Left forelimb (tissue), 1 donor: ENCODE data around the gene IFT81.

Source experiments
- DNase-seq: peaks from one replicate; pipeline ENCODE4 v3.0.0-alpha.2; 2018; ENCODE audit warnings: low spot score

Gene IFT81

DNA sequence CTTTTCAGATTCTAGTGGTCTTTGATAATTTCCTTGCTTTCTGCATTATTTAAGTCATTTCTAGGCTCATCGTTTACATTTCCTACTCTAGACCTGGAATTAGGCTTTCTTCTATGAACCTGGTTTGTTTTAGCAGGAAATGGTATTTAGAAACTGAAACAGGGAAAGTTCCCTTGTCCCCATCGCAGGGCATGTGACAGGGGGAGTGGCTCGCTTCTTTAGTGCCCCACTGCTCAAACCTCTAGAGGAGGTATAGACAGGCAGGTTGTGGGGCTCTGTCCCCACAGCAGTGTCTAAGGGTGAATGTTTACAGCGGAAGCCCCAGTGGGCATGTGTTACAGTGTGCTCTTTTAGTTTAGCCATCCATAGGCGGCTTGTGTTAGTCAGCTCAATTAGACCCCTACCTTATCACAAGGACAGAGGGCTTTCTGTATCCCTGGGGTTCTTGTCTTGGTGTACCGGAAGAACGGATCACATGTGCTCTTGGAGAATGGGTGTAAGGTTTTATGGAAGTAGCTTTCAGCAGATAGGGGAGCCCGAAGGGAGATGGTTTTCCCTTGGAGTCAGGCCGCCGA, 25.0 kb downstream of the IFT81 start:
- no peak for DNase-seq

DNA sequence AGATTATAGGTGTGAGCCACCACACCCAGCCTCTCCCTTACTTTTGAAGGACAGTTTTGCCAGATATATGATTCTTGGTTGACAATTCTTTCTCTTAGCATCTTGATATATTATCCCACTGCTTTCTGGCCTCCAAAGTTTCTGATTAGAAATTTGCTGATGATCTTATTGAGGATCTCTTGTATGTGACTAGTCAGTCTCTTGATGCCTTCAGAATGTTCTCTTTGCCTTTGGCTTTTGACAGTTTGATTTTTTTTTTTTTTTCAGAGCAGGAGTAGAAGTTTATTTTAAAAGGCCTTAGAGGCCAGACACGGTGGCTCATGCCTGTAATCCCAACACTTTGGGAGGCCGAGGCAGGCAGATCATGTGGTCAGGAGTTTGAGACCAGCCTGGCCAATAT, 32.6 kb downstream of the IFT81 start:
- DNase-seq, result no peak

DNA sequence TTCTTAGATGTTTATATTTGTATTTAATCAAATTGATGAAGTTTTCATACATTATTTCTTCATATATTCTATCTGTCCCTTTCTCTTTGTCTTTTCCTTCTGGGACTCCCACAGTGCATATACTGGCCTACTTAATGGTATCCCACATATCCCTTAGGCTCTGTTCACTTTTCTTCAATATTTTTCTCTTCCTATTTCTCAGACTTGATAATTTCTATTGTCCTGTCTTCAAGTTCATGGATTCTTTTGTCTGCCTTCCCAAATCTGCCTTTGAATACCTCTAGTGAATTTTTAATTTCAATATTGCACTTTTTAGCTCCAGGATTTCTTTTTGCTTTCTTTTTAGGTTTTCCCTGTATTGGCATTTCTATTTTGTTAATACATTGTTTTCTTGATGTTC, 33.4 kb downstream of the IFT81 start:
- no peak for DNase-seq

DNA sequence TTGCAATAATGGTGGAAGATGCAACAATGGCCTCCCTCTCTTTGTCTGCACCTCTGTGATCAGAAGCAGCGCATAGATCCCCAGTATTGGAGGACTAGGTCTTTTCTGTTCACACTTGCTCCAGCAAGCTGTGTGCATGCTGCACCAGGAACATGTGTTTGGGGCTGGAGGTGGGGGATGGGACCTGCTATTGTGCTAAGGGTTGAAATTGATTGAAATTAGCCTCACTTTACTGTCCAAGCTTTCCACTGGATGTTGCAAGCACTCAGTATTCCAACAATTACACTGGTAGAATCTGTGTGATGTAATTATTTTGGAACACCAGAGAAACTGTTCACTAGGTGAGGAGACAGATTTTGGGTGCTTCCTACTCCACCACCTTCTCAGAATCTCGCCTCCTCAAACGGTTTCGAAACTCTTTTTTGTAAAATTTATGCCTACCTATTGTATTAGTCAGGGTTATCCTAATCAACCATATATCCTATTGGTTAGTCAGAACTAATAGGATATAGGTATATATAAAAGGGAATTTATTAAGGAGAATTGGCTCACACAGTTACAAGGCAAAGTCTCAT, 35.6 kb downstream of the IFT81 start:
- DNase-seq, result no peak

DNA sequence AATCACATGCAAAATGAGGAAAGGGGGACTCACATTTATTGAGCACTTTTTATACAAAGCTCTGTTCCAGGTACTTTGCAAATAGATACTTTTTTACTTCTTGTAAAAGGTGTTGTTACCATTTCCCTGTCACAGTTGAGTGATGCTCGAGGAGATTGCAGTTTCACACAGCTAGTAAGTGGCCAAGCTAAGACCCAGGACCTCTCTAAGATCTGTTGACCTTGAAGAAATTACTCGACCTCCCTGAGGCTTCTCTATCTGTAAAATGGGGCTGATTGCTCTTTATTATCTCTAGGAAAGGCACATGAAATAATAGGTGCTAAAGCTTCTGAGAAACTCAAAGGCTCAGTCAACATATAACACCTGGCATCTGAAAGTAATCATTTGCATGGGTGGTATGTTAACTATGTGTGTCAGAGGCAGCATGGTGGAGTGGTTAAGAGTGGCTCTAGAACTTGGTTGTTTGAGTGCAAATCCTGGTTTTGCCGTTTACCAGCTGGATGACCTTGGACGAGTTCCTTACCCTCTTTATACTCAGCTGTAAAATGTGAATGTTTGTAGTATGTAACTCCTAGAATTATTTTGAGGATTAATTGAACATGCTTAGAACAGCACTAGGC, 41.5 kb downstream of the IFT81 start:
- DNase-seq, result no peak

DNA sequence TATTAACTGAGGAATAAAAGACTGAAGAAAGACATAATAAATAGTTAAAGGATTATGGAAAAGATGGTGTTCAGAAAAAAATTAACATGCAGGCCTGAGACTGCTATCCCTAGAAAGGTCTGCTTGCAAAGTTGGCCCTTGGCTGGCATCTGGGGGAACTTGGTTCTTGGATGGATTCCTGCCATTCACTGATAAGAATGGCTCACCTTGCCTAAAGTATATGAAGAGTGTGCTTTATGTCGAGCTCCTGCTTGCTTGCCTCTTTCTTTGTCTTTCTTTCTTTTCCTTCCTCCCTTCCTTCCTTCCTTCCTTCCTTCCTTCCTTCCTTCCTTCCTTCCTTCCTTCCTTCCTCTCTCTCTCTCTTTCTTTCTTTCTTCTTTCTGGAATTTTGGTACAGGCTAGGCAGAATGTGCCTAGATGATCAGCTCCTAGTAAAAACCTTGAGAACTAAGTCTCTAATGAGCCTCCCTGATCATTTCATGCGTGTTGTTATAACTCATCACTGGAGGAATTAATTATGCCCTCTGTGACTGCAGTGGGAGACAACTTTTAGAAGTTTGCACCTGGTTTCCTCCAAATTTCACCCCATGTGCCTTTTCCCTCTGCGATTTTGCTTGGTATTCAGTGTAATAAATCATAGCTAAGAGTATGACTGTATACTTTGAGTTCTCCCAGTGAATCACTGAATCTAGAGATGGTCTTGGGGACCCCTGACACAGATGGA, 44.7 kb downstream of the IFT81 start:
- no peak for DNase-seq

DNA sequence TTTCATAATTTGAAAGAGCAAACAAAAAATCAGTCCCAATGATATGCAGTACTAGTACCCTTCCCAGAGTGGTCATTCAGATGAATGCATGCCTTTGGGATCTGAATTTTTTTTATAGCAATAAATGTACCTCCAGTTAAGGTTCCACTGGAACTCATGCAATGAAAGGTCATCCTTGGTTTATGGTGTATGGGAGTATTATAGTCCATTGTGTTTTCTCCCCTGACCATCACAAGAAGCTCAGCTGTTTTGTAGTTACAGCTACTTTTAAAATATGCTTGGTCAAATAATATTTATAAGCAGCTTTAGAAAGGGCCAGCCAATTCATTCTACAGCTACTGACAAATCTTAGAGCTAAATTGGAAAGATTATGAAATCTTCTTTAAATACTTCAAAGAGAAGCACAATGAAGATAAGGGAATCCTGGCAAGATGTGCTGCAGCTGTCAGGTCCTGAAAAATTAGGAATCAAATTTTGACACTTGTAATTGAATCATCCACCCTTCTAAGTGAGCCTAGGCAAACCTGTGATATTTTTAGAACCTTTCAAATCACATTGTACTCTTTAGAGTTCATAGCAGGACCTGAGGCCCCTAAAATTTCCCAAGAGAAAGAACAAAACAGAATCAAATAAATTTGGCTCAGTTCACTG, 46.5 kb downstream of the IFT81 start:
- no peak for DNase-seq

DNA sequence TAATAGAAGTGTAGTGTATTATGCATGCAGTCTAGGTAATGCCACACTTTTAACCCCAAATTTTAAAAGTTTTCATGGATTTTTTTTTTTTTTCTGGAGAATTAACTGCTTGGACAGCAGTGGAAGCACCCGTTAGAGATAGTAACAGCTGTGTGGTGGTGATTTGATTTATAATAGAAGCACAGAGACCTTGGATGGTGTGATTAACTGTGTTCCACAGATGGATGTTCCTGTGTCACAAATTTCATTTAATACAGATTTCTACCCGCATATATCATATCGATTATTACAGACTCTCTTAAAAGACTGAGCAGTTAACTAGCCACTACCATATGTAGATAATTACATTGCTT, 47.0 kb downstream of the IFT81 start:
- no peak for DNase-seq

DNA sequence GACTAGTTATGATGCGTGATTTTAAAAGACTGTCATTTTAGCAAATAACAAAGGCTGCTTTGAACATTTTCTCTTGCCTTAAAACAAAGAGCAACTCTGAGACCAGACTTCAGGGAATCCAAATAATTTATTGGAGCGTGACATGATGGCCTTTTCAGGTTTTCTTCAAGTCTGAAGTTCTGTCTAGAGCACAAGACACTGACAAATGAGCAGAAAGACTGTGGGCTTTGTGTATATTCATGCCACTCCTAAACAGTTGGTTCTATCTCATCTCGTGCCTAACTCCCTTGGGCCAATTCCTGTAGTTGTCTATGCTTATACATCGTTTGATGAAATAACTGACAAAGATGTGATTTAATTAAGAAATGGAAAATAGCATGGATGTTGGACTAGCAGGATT, 47.5 kb downstream of the IFT81 start:
- DNase-seq, result no peak

DNA sequence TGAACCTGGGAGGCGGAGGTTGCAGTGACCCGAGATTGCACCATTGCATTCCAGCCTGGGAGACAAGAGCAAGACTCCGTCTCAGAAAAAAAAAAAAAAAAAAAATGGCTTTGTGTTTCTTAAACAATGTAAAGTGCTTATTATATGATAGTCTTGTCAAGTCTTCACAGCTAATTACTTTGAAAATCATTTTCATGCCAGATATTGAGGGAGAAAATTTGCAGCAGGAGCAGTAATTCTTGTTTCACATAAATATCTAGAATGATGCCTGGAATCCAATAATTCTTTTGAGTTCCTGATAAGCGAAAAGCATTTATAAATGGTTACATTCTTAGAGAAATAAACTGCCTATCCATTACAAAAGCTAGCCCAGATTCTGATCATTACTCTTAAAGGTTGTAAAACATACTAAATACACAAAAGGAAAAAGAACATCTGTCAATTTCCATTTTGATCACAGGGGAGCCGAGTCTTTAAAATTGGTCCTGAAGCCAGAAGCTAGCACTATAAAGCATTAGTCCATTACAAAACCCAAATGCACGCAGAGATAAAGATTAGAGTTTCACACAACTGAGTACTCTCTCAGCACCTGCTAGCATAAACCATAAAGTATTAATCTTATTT, 50.3 kb downstream of the IFT81 start:
- no peak for DNase-seq

DNA sequence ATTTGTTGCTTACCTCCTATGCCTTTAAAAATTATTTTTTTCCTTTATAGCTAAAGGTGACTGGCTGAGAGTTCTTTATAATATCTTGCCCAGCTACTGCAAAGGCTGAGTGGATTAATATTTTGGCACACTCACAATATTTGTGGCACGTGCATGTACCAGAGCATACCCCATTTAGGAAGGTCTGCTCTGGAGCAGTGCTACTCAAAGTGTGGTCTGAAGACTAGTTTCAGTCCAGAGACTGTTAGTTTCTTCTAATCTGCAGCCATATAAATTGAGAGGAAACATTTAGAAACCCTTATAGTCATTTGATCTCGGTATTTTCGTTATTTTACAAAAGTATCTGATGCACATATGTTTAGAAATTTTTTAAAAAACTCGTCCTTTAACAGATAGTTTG, 51.0 kb downstream of the IFT81 start:
- DNase-seq, result no peak

DNA sequence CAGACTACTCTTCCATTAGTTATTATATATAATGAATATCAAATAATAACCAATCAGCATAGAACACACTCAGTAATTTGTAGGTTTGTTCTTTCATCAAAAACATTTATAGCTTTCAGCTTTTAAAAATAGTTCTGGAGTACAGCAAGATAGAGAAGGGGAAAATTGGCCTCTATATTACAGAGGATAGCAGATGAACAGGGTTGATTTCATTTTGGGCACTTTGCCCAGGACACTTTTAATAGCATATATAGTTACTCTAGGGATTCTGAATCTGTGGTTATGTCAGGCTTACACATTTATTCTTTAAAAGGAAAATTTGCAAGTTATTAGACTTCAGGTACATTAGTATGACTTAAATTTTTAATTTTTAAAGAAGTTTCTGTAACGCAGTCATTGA, 52.6 kb downstream of the IFT81 start:
- DNase-seq, result no peak

DNA sequence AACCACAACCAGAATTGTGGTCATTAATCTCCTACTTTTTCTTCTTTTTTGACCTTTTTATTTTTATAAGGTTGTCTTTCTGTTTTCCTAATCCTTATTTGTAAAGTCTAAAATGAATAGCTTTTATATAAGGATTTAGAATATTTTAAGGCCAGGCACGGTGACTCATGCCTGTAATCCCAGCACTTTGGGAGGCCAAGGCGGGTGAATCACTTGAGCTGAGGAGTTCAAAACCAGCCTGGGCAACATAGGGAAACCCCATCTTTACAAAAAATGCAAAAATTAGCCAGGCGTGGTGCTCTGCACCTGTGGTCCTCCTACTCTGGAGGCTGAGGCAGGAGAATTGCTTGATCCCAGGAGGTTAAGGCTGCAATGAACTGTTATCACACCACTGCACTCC, 55.1 kb downstream of the IFT81 start:
- DNase-seq, result no peak

DNA sequence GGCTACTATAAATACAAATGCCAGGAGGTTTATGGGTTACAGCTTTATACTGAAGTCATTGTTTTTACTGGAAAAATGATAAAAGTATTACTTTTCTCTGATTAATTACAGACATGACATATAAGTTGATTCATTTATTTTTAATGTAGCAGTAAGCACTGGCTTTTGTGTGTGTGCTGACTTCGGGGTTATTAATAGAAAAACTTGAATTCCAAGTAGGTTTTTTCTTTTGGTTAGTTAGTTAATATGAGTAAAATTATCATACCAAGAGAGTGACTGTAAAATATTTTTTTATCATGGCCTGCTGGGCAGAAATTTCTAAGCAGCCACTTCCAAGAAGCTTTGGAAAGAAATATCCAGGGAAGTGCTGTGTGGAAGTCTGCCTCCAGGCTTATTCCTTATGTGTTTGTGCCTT, 56.4 kb downstream of the IFT81 start:
- no peak for DNase-seq

DNA sequence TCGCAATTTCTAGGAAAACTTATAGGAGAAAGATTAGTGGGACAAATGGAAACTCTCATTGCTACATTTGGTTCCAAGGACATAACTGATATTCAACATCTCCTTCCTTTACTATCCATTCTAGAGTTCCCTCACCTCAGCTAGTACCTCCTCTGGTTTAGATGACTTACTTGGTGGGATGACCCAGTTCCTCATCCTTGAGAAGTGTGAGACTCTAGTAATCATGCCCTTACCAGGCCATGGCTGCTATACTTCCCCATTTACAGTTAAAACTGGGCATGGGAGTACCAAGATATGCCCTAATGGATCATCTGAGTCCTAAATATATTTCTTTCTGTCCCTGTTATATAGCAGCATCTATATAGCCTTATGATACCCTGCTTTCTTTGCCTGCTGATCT, 58.1 kb downstream of the IFT81 start:
- DNase-seq, result no peak

DNA sequence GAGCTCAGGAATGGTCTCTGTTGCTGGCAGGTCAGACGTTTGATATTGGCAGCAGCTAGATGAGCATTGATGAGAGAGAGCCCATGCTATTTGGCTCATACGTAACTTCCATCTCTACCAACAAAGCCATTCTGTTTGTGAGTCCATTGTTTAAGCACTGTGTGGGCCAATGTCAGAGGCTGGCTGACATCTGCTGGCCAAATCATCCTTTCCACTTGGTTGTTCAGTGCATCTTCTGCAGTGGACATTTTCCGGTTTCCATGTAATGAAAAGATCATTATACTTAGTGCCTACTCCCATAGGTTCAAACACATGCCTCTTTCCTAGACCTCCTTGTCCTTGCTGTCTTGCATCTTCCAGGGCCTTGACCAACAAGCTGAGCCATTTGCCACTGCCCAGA, 59.2 kb downstream of the IFT81 start:
- DNase-seq, result no peak

DNA sequence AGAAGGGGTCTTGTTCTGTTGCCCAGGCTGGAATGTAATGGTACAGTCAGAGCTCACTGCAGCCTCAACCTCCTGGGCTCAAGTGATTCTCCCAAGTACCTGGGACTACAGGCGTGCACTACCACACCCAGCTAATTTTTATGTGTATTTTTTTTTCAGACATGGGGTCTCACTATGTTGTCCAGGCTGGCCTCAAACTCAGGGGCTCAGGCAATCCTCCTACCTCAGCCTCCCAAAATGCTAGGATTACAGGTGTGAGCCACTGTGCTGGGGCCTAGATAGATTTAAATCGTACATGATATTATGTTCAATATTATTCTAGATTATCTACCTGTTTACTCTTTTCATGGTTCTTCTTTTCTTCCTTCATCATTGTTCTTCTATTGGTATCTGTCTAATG, 61.5 kb downstream of the IFT81 start:
- no peak for DNase-seq

DNA sequence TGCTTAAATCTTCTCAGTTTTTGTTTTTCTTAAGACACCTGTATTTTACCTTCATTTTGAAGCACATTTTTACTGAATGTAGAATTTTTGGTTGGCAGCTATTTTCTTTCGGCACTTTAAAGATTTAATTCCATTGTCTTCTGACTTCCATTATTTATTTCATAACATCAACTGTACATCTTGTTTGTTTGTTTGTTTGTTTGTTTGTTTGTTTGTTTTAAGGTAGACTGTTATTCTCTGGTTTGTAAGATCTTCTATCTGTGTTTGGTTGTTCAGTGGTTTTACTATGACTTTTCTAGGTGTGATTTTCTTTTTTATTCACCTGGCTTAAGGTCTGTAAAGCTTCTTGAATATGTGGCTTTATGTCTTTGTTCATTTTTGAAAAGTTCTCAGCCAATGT, 61.9 kb downstream of the IFT81 start:
- DNase-seq, result no peak

DNA sequence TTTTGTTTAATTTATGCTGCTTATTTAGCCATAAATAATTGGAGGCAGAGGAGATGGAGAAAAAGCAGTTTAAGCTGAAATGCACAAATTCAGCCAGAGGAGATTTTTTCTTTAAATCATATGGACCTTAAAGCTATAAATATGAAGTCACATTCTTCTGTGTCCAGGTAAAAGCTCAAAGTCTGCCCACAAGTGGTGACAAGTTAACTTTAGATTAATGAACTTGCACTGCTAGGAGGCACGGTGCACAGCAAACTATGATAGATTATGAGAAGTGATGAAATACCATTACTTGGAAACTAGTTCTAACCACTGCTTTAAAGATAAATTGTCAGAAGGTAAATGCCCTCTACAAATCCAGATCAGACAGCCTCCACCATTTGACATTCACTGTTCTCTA, 69.0 kb downstream of the IFT81 start:
- no peak for DNase-seq

DNA sequence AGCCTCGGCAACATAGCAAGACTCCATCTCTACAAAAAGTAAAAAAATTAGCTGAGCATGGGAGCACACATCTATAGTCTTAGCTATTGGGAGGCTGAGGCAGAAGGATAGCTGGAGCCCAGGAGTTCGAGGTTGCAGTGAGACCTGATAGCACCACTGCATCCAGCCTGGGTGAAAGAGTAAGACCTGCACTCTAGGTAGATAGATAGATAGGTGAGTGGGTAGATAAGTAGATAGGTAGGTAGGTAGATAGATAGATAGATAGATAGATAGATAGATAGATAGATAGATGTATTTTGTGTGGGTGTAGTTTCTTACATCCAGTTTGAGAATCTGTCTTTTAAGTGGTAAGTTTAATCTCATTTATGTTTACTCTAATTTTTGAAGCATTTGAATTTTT, 72.8 kb downstream of the IFT81 start:
- no peak for DNase-seq

DNA sequence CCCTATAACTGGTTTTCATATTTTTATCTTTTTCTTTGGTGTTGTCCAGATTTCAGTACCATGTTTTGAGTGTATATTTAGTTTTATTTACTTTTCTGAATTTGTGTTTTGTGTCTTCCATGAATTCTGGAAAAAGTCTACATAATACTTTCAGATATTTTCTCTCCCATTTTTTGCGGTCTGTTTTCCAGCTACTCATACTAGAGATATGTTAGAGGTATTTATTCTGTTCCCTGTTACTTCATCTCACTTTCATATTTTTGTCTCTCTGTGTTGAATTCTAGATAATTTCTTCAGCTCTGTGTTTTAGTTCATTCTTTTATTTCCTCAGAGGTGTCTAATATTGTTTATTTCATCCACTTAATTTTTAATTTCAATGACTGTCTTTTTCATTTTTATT, 74.2 kb downstream of the IFT81 start:
- DNase-seq, result no peak

DNA sequence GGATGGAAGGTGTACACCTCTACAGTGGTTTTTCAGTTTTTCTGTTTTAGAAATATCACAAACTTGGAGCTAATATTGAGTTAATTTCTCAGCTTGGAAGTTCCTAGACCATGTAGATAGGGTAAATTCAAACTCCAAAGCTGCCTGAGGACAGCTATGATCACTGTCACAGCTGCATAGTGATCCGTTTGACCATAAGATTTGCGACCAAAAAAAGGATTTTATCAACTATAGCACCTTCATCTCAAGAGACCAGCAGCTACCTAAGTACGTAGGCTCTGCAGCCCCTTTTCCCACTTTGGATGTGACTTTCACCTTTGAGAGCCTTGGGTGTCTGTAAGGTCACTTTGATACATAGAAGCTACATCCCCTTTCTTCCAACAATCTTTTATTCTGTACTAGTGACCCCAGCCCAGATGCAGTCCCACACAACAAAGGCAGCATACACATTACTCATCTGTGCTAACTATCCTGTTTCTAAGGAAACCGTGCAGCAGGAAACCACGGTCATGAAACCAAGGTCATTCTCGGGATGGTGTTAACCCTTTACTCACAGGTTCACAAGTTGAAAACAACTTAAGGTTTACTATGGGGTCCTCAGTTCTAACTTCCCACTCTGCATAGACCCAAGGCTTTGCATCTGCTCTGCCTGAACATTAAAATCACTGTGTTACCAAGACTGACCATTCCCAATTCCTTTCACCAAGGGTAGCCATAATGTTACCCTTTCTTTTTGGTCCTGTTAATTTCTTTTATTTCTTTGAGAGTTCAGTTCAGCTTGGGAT, 75.4 kb downstream of the IFT81 start:
- DNase-seq, result no peak
